Hepatocyte (in vitro differentiated cells): ENCODE results near the gene PPP5C.

ENCODE experiments used
- EZH2 ChIP-seq: fragments of 200-600 bp; sonication (generic); IDR thresholded peaks from 2 replicates; pipeline ENCODE4 v1.6.1; 2016; ENCODE audit warnings: antibody characterized with exemption, mild to moderate bottlenecking, borderline replicate concordance
- EZH2phosphoT487 ChIP-seq: fragments of 200-600 bp; sonication (generic); IDR thresholded peaks from one replicate; pipeline ENCODE4 v1.6.1; 2018; ENCODE audit warnings: antibody characterized with exemption, mild to moderate bottlenecking, low read depth, moderate library complexity; ENCODE audit not compliant: unreplicated experiment, severe bottlenecking
- TF ChIP-seq, protein P1 (sequence below): fragments of 200-600 bp; sonication (generic); IDR thresholded peaks from 2 replicates; pipeline ENCODE4 v1.5.1; 2016; ENCODE audit warnings: antibody characterized with exemption, mild to moderate bottlenecking; ENCODE audit not compliant: poor library complexity

- TF ChIP-seq, protein P1, sequence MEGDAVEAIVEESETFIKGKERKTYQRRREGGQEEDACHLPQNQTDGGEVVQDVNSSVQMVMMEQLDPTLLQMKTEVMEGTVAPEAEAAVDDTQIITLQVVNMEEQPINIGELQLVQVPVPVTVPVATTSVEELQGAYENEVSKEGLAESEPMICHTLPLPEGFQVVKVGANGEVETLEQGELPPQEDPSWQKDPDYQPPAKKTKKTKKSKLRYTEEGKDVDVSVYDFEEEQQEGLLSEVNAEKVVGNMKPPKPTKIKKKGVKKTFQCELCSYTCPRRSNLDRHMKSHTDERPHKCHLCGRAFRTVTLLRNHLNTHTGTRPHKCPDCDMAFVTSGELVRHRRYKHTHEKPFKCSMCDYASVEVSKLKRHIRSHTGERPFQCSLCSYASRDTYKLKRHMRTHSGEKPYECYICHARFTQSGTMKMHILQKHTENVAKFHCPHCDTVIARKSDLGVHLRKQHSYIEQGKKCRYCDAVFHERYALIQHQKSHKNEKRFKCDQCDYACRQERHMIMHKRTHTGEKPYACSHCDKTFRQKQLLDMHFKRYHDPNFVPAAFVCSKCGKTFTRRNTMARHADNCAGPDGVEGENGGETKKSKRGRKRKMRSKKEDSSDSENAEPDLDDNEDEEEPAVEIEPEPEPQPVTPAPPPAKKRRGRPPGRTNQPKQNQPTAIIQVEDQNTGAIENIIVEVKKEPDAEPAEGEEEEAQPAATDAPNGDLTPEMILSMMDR = no peak
- TF ChIP-seq EZH2phosphoT487 (no peak), EZH2 (no peak)
Measured at GRCh38 chr19:46351241-46352041, 4.6 kb downstream of the PPP5C start.
